ENCODE results near the gene OLFML2A.

GRCh38 chr9:124812441-124812876 is 35.5 kb downstream of the OLFML2A start:
- no peak for TF ChIP-seq CTCF (IDR thresholded peaks at IDR 0.05; ENCODE audit: insufficient read depth, low read length, poor library complexity, severe bottlenecking)
- no peak for TF ChIP-seq EZH2phosphoT487 (conservative IDR thresholded peaks at IDR 0.05; ENCODE audit: low read length)
